IMR-90 (cell line): ENCODE results near the gene PYGO2. TPM values are rescaled to one million over a fixed set of nuclear protein-coding genes. Genes with fewer than 3 reads are reported as not detected.

ENCODE experiments used
- ATAC-seq: fragments of 200-7000 bp; cut with Tn5 transposase; 2 replicates; pipeline ENCODE4 v1.9.1; 2020; ENCODE audit warnings: low read depth, mild to moderate bottlenecking, moderate library complexity
- BruUV-seq: library from RNA; stranded (reverse); fragments of 400-500 nt; replicated peaks from 2 replicates; lab custom pipeline; 2021; lab: Mats Ljungman, UMichigan
- CTCF ChIA-PET: fragments of 300-600 bp; formaldehyde crosslinking; extraction: SDS; loops from one replicate; lab custom pipeline; 2021; ENCODE audit warnings: antibody characterized with exemption; lab: Yijun Ruan, JAX
- POLR2A ChIA-PET: fragments of 300-600 bp; sonication (Branson Sonifier 250); formaldehyde crosslinking; loops from one replicate; lab custom pipeline; 2022; ENCODE audit warnings: antibody characterized with exemption; ENCODE audit not compliant: unreplicated experiment; lab: Charles Lee
- DNase-seq: peaks from one replicate; pipeline ENCODE4 v3.0.0; 2013
- H2AFZ ChIP-seq: replicated peaks from 2 replicates; pipeline ENCODE3; 2013; ENCODE audit warnings: low read length, mild to moderate bottlenecking; ENCODE audit not compliant: poor library complexity
- H2AK5ac ChIP-seq: 2 replicates; pipeline ENCODE4 v1.6.1; 2013; ENCODE audit warnings: low read depth, low read length, inconsistent platforms
- H2AK9ac ChIP-seq: replicated peaks from 2 replicates; pipeline ENCODE3; 2013; ENCODE audit warnings: mild to moderate bottlenecking, low read depth, low read length, moderate library complexity; ENCODE audit not compliant: poor library complexity
- H2BK120ac ChIP-seq: 2 replicates; pipeline ENCODE4 v1.6.1; 2013; ENCODE audit warnings: low read depth, low read length, inconsistent platforms
- H2BK15ac ChIP-seq: 3 replicates; pipeline ENCODE4 v1.6.1; 2013; ENCODE audit warnings: low read depth, low read length, inconsistent platforms
- H2BK20ac ChIP-seq: 2 replicates; pipeline ENCODE4 v1.6.1; 2013; ENCODE audit warnings: low read depth, mild to moderate bottlenecking, inconsistent platforms, low read length, moderate library complexity
- H2BK5ac ChIP-seq: 2 replicates; pipeline ENCODE4 v1.6.1; 2013; ENCODE audit warnings: mild to moderate bottlenecking, low read depth, low read length, inconsistent platforms; ENCODE audit not compliant: poor library complexity, severe bottlenecking
- H3K14ac ChIP-seq: replicated peaks from 2 replicates; pipeline ENCODE4 v1.6.1; 2013; ENCODE audit warnings: low read depth, low read length, inconsistent platforms
- H3K18ac ChIP-seq: 2 replicates; pipeline ENCODE4 v1.6.1; 2013; ENCODE audit warnings: low read depth, low read length, control low read depth
- H3K23ac ChIP-seq: 2 replicates; pipeline ENCODE4 v1.6.1; 2013; ENCODE audit warnings: low read depth, low read length, inconsistent platforms
- H3K27ac ChIP-seq: 2 replicates; pipeline ENCODE4 v1.5.1; 2013; ENCODE audit warnings: mild to moderate bottlenecking, control low read depth, low read length; ENCODE audit not compliant: insufficient read depth
- H3K27me3 ChIP-seq: 2 replicates; pipeline ENCODE4 v1.6.1; 2013; ENCODE audit warnings: low read length; ENCODE audit not compliant: control insufficient read depth, insufficient read depth
- H3K36me3 ChIP-seq: 2 replicates; pipeline ENCODE4 v1.6.1; 2013; ENCODE audit warnings: low read length, mixed read lengths; ENCODE audit not compliant: control insufficient read depth, insufficient read depth
- H3K4ac ChIP-seq: 2 replicates; pipeline ENCODE4 v1.6.1; 2013; ENCODE audit warnings: low read depth, low read length, inconsistent platforms
- H3K4me1 ChIP-seq: 2 replicates; pipeline ENCODE4 v1.6.1; 2013; ENCODE audit warnings: low read length, mixed read lengths; ENCODE audit not compliant: control insufficient read depth, insufficient read depth
- H3K4me2 ChIP-seq: 2 replicates; pipeline ENCODE4 v1.6.1; 2013; ENCODE audit warnings: low read depth, mild to moderate bottlenecking, control low read depth, low read length, moderate library complexity
- H3K4me3 ChIP-seq: 2 replicates; pipeline ENCODE4 v1.5.1; 2013; ENCODE audit warnings: low read depth, mild to moderate bottlenecking, control low read depth, low read length, moderate library complexity; ENCODE audit not compliant: insufficient read depth
- H3K56ac ChIP-seq: 2 replicates; pipeline ENCODE4 v1.6.1; 2013; ENCODE audit warnings: low read length, inconsistent platforms; ENCODE audit not compliant: insufficient read depth; ENCODE audit errors: extremely low read depth
- H3K79me1 ChIP-seq, 2 experiments: 2 replicates each; pipeline ENCODE4 v1.6.1; 2013; ENCODE audit warnings: low read length in 2 of 2, inconsistent platforms in 1 of 2, low read depth in 1 of 2
- H3K9ac ChIP-seq: 2 replicates; pipeline ENCODE4 v1.6.1; 2013; ENCODE audit warnings: low read depth, low read length, control low read depth
- H3K9me1 ChIP-seq: 2 replicates; pipeline ENCODE4 v1.6.1; 2013; ENCODE audit warnings: low read length, inconsistent platforms; ENCODE audit not compliant: insufficient read depth
- H3K9me3 ChIP-seq: 2 replicates; pipeline ENCODE4 v1.6.1; 2013; ENCODE audit warnings: low read length; ENCODE audit not compliant: control insufficient read depth, insufficient read depth
- H4K20me1 ChIP-seq: 2 replicates; pipeline ENCODE4 v1.6.1; 2013; ENCODE audit warnings: low read length, inconsistent platforms; ENCODE audit not compliant: insufficient read depth
- H4K5ac ChIP-seq: 2 replicates; pipeline ENCODE4 v1.6.1; 2013; ENCODE audit warnings: mild to moderate bottlenecking, low read depth, low read length, control low read depth
- H4K8ac ChIP-seq, 2 experiments: 2 replicates each; pipeline ENCODE4 v1.6.1; 2013; ENCODE audit warnings: low read depth in 2 of 2, low read length in 2 of 2, control low read depth in 1 of 2, inconsistent platforms in 1 of 2
- H4K91ac ChIP-seq: 2 replicates; pipeline ENCODE4 v1.6.1; 2013; ENCODE audit warnings: low read depth, low read length, inconsistent platforms; ENCODE audit not compliant: insufficient read depth
- BHLHE40 ChIP-seq: fragments of 150-350 bp; IDR thresholded peaks from 2 replicates; pipeline ENCODE4 v1.6.1; 2016; ENCODE audit warnings: mild to moderate bottlenecking, low read depth, low read length
- CEBPB ChIP-seq: IDR thresholded peaks from 2 replicates; pipeline ENCODE4 v1.6.1; 2012; ENCODE audit warnings: low read depth, low read length, improper control_type of control experiment
- CHD1 ChIP-seq: IDR thresholded peaks from 2 replicates; pipeline ENCODE4 v1.6.1; 2012; ENCODE audit warnings: low read depth, low read length, improper control_type of control experiment
- CTCF ChIP-seq: conservative IDR thresholded peaks from 2 replicates; pipeline ENCODE4 v1.5.1; 2012; ENCODE audit warnings: mild to moderate bottlenecking, low read depth, low read length, improper control_type of control experiment
- ELK1 ChIP-seq: fragments of 150-350 bp; IDR thresholded peaks from 2 replicates; pipeline ENCODE4 v1.6.1; 2016; ENCODE audit warnings: low read depth, mild to moderate bottlenecking, low read length, moderate library complexity, borderline replicate concordance
- FOS ChIP-seq: fragments of 150-350 bp; IDR thresholded peaks from 2 replicates; pipeline ENCODE4 v1.6.1; 2016; ENCODE audit warnings: low read depth, low read length
- MAFK ChIP-seq: IDR thresholded peaks from 2 replicates; pipeline ENCODE4 v1.6.1; 2012; ENCODE audit warnings: low read depth, low read length, improper control_type of control experiment
- MAZ ChIP-seq: IDR thresholded peaks from 2 replicates; pipeline ENCODE4 v1.6.1; 2012; ENCODE audit warnings: low read depth, mild to moderate bottlenecking, low read length, improper control_type of control experiment, moderate library complexity, borderline replicate concordance
- MXI1 ChIP-seq: IDR thresholded peaks from 2 replicates; pipeline ENCODE4 v1.6.1; 2012; ENCODE audit warnings: low read depth, mild to moderate bottlenecking, low read length, moderate library complexity, borderline replicate concordance
- NFE2L2 ChIP-seq: fragments of 150-350 bp; IDR thresholded peaks from 2 replicates; pipeline ENCODE4 v1.6.1; 2016; ENCODE audit warnings: low read depth, mild to moderate bottlenecking, low read length
- POLR2A ChIP-seq: IDR thresholded peaks from 2 replicates; pipeline ENCODE4 v1.6.1; 2012; ENCODE audit warnings: mild to moderate bottlenecking, low read depth, low read length
- RAD21 ChIP-seq: IDR thresholded peaks from 2 replicates; pipeline ENCODE4 v1.6.1; 2012; ENCODE audit warnings: low read length, improper control_type of control experiment
- RCOR1 ChIP-seq: IDR thresholded peaks from 2 replicates; pipeline ENCODE4 v1.6.1; 2012; ENCODE audit warnings: mild to moderate bottlenecking, low read length, improper control_type of control experiment; ENCODE audit not compliant: insufficient replicate concordance
- RFX5 ChIP-seq: IDR thresholded peaks from 2 replicates; pipeline ENCODE4 v1.8.0; 2012; ENCODE audit warnings: low read depth, mild to moderate bottlenecking, low read length, moderate library complexity
- SMC3 ChIP-seq: fragments of 150-350 bp; IDR thresholded peaks from 2 replicates; pipeline ENCODE4 v1.6.1; 2016; ENCODE audit warnings: low read depth, mild to moderate bottlenecking, antibody characterized with exemption, low read length, moderate library complexity
- USF2 ChIP-seq: fragments of 150-350 bp; IDR thresholded peaks from 2 replicates; pipeline ENCODE4 v1.6.1; 2017; ENCODE audit warnings: mild to moderate bottlenecking, antibody characterized with exemption, low read length, low read depth
- WGBS, 2 experiments: methylation state at CpG; one replicate each; pipeline versions ENCODE4 v1.1.5 to v1.1.7; 2013; ENCODE audit warnings: missing lambda C conversion rate in 2 of 2; ENCODE audit not compliant: insufficient read length in 1 of 2; ENCODE audit errors: extremely low coverage in 2 of 2; 5-methylcytosine and 5-hydroxymethylcytosine counted together
- dilution Hi-C: fragments of 300-500 bp; cut with HindIII; formaldehyde crosslinking; loops from one replicate; pipeline ENCODE4 v1.14.3; 2018; ENCODE audit warnings: low sequenced_read_pairs; ENCODE audit not compliant: unreplicated experiment
- in situ Hi-C: fragments of 300-500 bp; cut with MboI; formaldehyde crosslinking; loops from 3 replicates; pipeline ENCODE4 v1.14.3; 2019; ENCODE audit warnings: low sequenced_read_pairs, inconsistent platforms, mixed read lengths
- intact Hi-C: fragments of 100-400 bp; cut with micrococcal nuclease; formaldehyde crosslinking; loops from 2 replicates; pipeline ENCODE4 v1.10.0; 2022
- polyA plus RNA-seq, 3 experiments: library from polyadenylated mRNA; depleted of rRNA; stranded (reverse); fragments of >200 nt; gene quantifications; 2 replicates each; pipeline ENCODE4 v1.2.3, GENCODE V29; 2012; ENCODE audit warnings: low replicate concordance in 1 of 3
- total RNA-seq: library from RNA; depleted of rRNA; stranded (reverse); fragments of >200 nt; gene quantifications from 2 replicates; pipeline ENCODE4 v1.2.3, GENCODE V29; 2012

The PYGO2 gene
- total and polyA plus RNA-seq, 2 of the 4 experiments (the other 2 are of a cell fraction): 5.4 to 14.8 TPM

DNA sequence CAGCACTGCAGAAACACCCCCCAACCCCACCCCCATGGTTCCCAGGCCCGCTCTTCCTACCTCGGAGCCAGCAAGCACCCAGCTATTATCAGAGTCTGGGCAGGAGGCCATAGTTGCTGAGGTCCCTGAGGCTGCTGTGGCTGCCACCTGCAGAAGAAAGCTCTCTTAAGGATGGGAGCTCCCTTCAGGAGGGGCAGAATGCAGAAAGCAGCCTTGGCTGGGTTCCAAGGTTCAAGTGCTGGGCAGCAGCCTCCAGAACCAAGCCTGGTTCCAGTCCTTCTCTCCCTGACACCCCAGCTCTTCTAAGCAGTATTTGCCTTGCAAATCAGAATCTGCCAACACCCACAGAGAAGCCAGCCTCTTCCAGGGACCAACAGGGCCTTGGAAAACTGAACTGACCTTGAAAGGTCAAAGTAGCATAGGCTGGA is 8.0 kb downstream of the PYGO2 start:
- Histone ChIP-seq H3K9ac (no peak overlapping the region), H2BK5ac (no peak overlapping the region), H3K4me1 (peaks cover 11% of the 10 kb centered on the region), H2BK120ac (no peak overlapping the region), H2BK20ac (no peak overlapping the region), H3K23ac (no peak overlapping the region), H4K91ac (no peak overlapping the region), H3K18ac (no peak overlapping the region), H3K4me2 (no peak overlapping the region), H3K27ac (no peak overlapping the region), H3K9me1 (peaks cover 9% of the 10 kb centered on the region), H3K36me3 (peaks cover 16% of the 10 kb centered on the region), H4K5ac (no peak overlapping the region), H4K8ac (no peak overlapping the region), H3K4me3 (no peak overlapping the region), H2BK15ac (no peak overlapping the region), H2AFZ (no peak overlapping the region), H3K27me3 (no peaks in the 10 kb centered on the region), H3K79me1 (peaks cover 6 to 41% of the 10 kb centered on the region in 2 experiments; a peak in 3 of 4 replicates), H4K20me1 (peaks cover 14% of the 10 kb centered on the region), H3K4ac (no peak overlapping the region), H2AK5ac (no peak overlapping the region), H3K56ac (no peak overlapping the region), H3K14ac (no peak overlapping the region), H2AK9ac (no peak overlapping the region), H3K9me3 (no peaks in the 10 kb centered on the region)
- DNase-seq: no peak
- in situ Hi-C loops: loop anchor here (10.0 kb wide), 1 partner anchor 101 kb away; the partner anchor contains the start of gene ADAM15
- no CpG with 5 or more reads among the region's 2 CpGs for WGBS, 2 experiments
- POLR2A ChIA-PET: no interaction called here
- CTCF ChIA-PET: no interaction called here
- intact Hi-C loops: no loop called here
- no peak for ATAC-seq
- TF ChIP-seq CHD1 (no peak), RAD21 (no peak), RCOR1 (no peak), POLR2A (no peak), ELK1 (no peak), MXI1 (no peak), BHLHE40 (no peak), SMC3 (no peak), CTCF (no peak), RFX5 (no peak), MAFK (no peak), FOS (no peak), NFE2L2 (no peak), MAZ (no peak), CEBPB (no peak), USF2 (no peak)
- BruUV-seq: no TSS peak
- dilution Hi-C loops: no loop called here
